Omental fat pad (tissue), 4 donors: ENCODE data around the gene ZNRF3. TPM values are rescaled to one million over a fixed set of nuclear protein-coding genes. Genes with fewer than 3 reads are reported as not detected.

Experiments
- ATAC-seq: fragments of 150-250 bp; one replicate; pipeline ENCODE4 v1.9.1; 2016; ENCODE audit warnings: mild to moderate bottlenecking, moderate library complexity; ENCODE audit not compliant: low FRiP score
- DNase-seq: peaks from one replicate; pipeline ENCODE4 v3.0.0-alpha.2; 2019; ENCODE audit warnings: low spot score
- total RNA-seq, 4 donors: library from RNA; depleted of rRNA; stranded (reverse); fragments of >200 nt; gene quantifications; one replicate each; pipeline ENCODE4 v1.1.0, GENCODE V29; 2016
- TF ChIP-seq, protein P1 (sequence below), 3 donors: fragments of 450-650 bp; IDR thresholded peaks; one replicate each; pipeline ENCODE4 v1.5.1; 2016 to 2017; ENCODE audit warnings: antibody characterized with exemption in 3 of 3, mild to moderate bottlenecking in 3 of 3, moderate library complexity in 2 of 3

The ZNRF3 gene
- total RNA-seq, 4 donors from 2014 or later, result 7.7 to 14.4 (median 8.2) TPM

DNA sequence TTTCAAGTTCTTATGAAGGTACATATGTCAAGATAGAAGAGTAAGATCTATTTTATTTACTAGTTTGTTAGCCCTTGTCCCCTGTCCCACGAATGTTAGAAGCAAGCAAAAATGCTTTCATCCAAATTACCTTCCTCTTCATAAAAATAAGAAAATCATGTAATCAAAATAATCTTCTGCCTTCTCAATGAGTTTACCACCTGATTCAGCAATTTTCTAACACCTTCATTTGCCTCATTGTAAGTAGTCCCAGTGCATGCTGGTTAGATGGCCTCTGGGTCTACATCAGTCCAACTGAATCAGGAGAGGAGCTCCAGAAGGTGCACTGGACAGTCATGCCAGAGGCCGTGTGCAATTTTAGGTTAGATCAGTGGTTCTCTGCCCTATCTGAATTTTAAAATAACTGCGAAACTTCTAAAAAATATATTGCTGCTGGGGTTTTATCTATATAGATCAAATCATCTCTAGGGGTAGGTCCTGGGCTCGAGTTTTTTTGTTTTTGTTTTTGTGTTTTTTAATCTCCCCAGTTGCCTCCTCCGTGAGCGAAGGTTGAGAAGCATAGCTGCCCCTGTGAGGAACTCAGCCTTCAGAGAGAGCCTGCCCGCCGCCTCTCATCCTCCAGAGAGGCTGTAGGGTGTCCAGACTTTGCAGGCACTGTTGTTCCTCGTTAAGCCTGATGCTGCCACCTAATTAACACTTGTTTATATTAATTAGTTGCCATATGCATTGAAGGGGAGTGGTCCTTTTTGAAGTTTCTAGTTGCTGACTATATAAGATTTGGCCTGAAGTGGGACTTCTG, 146.0 kb downstream of the ZNRF3 start:
- TF ChIP-seq, protein P1, sequence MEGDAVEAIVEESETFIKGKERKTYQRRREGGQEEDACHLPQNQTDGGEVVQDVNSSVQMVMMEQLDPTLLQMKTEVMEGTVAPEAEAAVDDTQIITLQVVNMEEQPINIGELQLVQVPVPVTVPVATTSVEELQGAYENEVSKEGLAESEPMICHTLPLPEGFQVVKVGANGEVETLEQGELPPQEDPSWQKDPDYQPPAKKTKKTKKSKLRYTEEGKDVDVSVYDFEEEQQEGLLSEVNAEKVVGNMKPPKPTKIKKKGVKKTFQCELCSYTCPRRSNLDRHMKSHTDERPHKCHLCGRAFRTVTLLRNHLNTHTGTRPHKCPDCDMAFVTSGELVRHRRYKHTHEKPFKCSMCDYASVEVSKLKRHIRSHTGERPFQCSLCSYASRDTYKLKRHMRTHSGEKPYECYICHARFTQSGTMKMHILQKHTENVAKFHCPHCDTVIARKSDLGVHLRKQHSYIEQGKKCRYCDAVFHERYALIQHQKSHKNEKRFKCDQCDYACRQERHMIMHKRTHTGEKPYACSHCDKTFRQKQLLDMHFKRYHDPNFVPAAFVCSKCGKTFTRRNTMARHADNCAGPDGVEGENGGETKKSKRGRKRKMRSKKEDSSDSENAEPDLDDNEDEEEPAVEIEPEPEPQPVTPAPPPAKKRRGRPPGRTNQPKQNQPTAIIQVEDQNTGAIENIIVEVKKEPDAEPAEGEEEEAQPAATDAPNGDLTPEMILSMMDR (IDR thresholded peaks at IDR 0.05), result no peak
- DNase-seq (no peak), ATAC-seq (no peak)

DNA sequence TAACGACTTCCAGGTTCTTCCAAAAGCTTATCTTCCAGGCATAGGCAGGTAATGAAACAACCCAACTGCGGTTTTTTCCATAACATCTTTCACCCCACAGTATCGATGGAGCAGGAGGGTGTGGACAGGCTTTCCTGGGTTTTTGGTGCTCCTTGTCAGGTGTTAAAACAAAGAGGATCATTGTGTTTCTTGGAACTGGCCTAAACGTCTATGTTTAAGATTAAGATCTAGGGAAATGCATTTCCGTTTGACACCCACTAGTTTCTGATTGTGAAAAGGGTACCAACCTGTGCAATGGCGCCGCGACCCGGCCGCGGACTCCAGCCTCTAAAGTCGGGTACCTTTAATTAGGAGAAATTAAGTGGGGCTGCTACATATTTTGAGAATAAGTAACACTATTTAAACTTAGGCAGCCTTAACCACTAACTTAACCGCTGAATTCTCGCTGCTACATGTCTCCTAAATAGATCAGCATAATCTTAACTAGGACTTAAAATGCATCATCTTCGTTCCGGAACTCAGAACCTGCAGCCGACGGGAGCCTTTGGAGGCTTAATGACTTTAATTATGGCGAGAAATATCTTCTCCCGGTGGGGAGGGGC, 146.7 kb downstream of the ZNRF3 start:
- TF ChIP-seq, protein P1 (IDR thresholded peaks at IDR 0.05), result no peak
- DNase-seq (no peak), ATAC-seq (no peak)

DNA sequence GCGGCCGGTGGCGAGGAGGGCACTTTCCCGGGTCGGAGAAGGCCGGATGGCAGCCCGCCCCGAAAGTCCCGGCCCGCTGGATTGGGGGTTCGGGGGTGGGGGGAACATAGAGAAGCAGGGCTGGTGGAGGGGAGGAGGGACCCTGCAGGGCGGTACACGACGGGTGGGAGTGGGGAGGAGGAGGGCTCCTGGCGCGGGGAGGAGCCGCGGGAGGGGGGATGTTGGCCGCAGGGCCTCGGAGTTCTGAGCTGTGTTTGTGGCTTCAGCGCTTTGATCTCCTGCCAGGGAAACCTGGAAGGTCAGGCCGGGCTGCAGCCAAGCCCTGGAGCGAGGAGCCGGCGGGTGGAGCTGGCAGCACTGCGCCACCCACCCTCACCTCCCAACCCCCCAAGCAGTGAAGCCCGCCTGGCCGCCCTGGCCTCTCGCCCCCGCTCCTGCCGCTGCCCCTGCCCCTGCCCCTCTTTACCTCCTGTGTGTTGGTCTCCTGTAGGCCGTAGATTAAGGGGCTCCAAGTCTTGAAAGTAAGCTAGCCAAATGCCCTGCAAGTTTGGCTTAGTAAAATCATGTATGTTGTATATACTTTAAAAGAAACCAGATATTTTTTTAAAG, 147.3 kb downstream of the ZNRF3 start:
- ATAC-seq (peak; percentile 58), DNase-seq (no peak)
- TF ChIP-seq, protein P1 (IDR thresholded peaks at IDR 0.05), result no peak

DNA sequence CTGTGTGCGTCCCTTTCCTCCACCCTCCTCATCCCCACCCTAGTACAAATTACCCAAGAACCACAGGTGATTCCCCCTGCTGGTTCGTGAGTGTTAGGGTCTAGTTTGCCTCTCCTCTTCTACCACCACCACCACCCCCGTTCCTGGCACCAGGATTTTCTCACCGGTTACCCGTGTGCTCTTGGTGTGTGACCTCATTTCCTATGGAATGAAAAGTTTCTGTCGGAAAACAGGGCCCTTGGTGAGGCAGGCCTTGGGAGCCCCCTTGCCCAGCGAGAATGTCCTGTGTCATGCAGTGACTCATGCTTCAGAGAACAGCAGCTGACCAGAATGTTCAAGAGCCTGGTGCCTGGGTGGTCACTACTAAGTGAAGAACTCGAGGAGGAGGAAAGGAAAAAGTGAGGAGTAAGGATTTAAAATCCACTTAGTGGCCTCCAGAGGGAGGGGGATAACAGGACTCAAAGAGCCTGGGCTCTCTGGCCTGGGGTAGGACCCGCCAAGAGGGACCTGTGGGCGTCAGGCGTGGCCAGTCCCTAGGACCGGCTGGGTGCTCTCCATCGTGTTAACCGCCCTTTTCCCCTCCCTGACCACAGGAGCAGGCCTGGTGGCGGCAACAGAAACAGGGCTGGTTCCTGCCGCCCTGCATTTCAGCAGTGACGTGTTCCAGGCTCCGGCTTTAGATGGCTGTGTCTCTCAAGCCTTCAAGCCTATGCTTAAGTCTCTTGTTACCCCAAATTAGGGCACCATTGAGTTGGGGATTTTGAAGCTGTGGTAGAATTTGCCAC, 148.0 kb downstream of the ZNRF3 start:
- ATAC-seq (peak; percentile 95), DNase-seq (peak; percentile 31)
- TF ChIP-seq, protein P1 (IDR thresholded peaks at IDR 0.05), result no peak

DNA sequence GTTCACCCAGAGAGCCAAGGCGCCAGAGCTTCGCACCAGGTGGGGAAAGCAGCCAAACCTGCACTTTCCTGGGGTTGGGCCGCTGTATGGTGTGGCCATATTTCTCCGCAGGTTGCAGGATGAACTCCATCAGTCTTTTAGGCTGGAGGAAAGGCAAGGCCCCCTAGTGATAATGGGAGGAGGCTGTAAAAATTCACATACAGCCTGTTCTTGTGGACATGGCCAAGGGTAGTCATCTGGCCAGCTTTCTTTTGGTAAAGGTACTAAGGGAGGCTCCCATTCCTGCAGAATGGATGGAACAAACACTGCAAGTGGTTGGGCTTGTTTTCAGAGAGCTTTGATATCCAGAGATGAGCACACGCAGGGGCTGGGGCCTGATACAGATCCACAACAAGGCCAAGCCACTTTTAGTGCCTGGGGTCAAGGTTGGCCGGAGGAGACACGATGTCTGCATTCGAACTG, 148.7 kb downstream of the ZNRF3 start:
- TF ChIP-seq, protein P1 (IDR thresholded peaks at IDR 0.05), result no peak

DNA sequence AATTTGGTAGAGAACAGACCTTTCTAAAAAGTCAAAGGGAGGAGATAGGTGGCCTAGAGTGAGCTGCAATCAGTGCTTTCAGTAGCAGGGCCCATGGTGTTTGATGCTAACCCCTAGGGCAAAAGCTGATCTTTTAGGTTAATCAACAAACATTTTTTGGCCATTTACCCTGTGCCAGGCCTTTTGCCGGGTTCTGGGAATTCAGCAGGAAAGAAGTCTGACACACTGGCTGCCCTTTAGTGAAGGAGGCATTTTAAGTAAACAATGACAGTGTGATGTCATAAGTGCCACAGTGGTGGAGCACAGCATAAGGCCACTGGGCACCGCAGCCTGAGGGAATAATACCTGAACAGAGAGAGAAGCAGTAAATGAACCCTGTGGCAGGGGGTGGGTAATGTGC, 149.2 kb downstream of the ZNRF3 start:
- ATAC-seq (no peak), DNase-seq (no peak)
- TF ChIP-seq, protein P1 (IDR thresholded peaks at IDR 0.05), result no peak

More for the DNA sequence above, 148.7 kb downstream of the ZNRF3 start:
- ATAC-seq (no peak), DNase-seq (no peak)
